Osteocyte (in vitro differentiated cells): Measurements from ENCODE around the gene COL23A1. TPM values are rescaled to one million over a fixed set of nuclear protein-coding genes. Genes with fewer than 3 reads are reported as not detected.
A peak's percentile ranks its signal among the peaks of the same experiment; 100 is the strongest.
"Not testable (repeated sequence)": the region's sequence is repeated elsewhere in the genome, so short reads cannot be mapped to it uniquely, and the experiment has no call there.

Experiments used
- DNase-seq: peaks from one replicate; pipeline ENCODE4 v3.0.0; 2021; ENCODE audit warnings: mixed read lengths; ENCODE audit not compliant: unreplicated experiment; ENCODE audit errors: extremely low spot score
- H3K27ac Mint-ChIP-seq: one replicate; pipeline ENCODE4 v1.8.0; 2021; ENCODE audit warnings: mild to moderate bottlenecking, mixed read lengths; ENCODE audit not compliant: unreplicated experiment
- H3K27me3 Mint-ChIP-seq: one replicate; pipeline ENCODE4 v1.8.0; 2021; ENCODE audit warnings: mixed read lengths; ENCODE audit not compliant: unreplicated experiment
- H3K36me3 Mint-ChIP-seq: one replicate; pipeline ENCODE4 v1.8.0; 2021; ENCODE audit warnings: mixed read lengths; ENCODE audit not compliant: unreplicated experiment
- H3K4me1 Mint-ChIP-seq: one replicate; pipeline ENCODE4 v1.8.0; 2021; ENCODE audit warnings: mixed read lengths; ENCODE audit not compliant: unreplicated experiment
- H3K4me3 Mint-ChIP-seq: one replicate; pipeline ENCODE4 v1.8.0; 2021; ENCODE audit warnings: mild to moderate bottlenecking, moderate library complexity, mixed read lengths; ENCODE audit not compliant: unreplicated experiment
- H3K9me3 Mint-ChIP-seq: one replicate; pipeline ENCODE4 v1.8.0; 2021; ENCODE audit warnings: mixed read lengths; ENCODE audit not compliant: unreplicated experiment
- total RNA-seq: library from RNA; stranded (reverse); gene quantifications from 2 replicates; pipeline ENCODE4 v1.2.1, GENCODE V29; 2021
- TF ChIP-seq, protein P1 (sequence below): fragments of 200-600 bp; sonication (generic); IDR thresholded peaks from 2 replicates; pipeline ENCODE4 v1.5.0; 2021; ENCODE audit warnings: antibody characterized with exemption, mild to moderate bottlenecking, moderate library complexity

Gene COL23A1
- total RNA-seq, 1 donor from 2014 or later: not detected

DNA sequence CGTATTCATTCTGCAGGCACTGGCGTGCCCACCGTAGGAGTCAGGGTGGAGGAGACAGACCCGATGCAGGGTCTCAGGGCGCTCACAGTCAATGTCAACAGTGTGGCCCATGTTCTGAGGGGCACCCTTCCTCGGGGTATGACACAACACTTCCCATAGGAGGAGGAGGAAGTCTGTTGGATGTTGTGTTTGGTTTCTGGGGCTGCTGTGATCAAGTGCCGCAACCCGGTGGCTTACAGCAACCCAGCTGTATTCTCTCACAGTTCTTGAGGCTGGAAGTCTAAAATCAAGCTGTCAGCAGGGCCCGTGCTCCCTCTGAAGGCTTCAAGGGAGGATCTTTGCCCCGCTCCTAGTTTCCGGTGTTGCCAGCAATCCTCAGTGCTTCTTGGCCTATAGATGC is 391.5 kb downstream of the COL23A1 start:
- H3K9me3 Mint-ChIP-seq: no peaks in the 10 kb centered on the region
- DNase-seq: no peak
- H3K4me1 Mint-ChIP-seq: peaks cover 24% of the 10 kb centered on the region
- H3K27ac Mint-ChIP-seq: no peak overlapping the region
- H3K27me3 Mint-ChIP-seq: peaks cover 3% of the 10 kb centered on the region
- TF ChIP-seq, protein P1, sequence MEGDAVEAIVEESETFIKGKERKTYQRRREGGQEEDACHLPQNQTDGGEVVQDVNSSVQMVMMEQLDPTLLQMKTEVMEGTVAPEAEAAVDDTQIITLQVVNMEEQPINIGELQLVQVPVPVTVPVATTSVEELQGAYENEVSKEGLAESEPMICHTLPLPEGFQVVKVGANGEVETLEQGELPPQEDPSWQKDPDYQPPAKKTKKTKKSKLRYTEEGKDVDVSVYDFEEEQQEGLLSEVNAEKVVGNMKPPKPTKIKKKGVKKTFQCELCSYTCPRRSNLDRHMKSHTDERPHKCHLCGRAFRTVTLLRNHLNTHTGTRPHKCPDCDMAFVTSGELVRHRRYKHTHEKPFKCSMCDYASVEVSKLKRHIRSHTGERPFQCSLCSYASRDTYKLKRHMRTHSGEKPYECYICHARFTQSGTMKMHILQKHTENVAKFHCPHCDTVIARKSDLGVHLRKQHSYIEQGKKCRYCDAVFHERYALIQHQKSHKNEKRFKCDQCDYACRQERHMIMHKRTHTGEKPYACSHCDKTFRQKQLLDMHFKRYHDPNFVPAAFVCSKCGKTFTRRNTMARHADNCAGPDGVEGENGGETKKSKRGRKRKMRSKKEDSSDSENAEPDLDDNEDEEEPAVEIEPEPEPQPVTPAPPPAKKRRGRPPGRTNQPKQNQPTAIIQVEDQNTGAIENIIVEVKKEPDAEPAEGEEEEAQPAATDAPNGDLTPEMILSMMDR: no peak
- no peak overlapping the region for H3K4me3 Mint-ChIP-seq
- H3K36me3 Mint-ChIP-seq: no peaks in the 10 kb centered on the region

DNA sequence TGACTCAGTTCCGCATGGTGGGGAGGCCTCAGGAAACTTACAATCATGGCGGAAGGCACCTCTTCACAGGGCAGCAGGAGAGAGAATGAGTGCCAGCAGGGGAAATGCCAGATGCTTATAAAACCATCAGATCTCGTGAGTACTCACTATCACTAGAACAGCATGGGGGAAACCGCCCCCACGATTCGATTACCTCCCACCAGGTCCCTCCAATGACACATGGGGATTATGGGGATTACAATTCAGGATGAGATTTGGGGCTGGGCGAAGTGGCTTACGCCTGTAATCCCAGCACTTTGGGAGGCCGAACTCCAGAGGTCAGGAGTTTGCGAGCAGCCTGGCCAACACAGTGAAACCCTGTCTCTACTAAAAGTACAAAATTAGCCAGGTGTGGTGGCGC is 392.0 kb downstream of the COL23A1 start:
- DNase-seq, H3K4me3 Mint-ChIP-seq, H3K9me3 Mint-ChIP-seq, H3K27me3 Mint-ChIP-seq, H3K36me3 Mint-ChIP-seq, H3K27ac Mint-ChIP-seq: not testable (repeated sequence)
- peaks cover 26% of the 10 kb centered on the region for H3K4me1 Mint-ChIP-seq

DNA sequence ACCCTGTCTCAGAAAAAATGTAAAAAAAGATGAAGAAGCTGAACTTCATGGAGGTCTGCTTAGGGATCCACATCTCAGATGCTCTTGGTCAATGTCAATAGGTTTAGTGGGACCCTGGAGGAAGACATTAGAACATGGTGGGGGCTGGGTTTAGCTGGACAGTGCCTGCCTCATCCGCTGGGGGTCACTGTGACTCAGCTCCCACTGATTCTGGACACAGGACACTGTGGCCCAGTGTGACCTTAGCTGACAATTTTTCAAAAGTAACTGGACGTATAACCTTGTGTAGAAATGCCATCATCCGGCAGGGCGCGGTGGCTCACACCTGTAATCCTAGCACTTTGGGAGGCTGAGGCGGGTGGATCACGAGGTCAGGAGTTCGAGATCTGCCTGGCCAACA is 393.2 kb downstream of the COL23A1 start:
- Mint-ChIP-seq H3K4me1 (peaks cover 26% of the 10 kb centered on the region), H3K27ac (no peak overlapping the region), H3K9me3 (peaks cover 3% of the 10 kb centered on the region), H3K4me3 (no peak overlapping the region), H3K27me3 (peaks cover 9% of the 10 kb centered on the region), H3K36me3 (peaks cover 2% of the 10 kb centered on the region)
- TF ChIP-seq, protein P1: peak; percentile 29
- DNase-seq: no peak

DNA sequence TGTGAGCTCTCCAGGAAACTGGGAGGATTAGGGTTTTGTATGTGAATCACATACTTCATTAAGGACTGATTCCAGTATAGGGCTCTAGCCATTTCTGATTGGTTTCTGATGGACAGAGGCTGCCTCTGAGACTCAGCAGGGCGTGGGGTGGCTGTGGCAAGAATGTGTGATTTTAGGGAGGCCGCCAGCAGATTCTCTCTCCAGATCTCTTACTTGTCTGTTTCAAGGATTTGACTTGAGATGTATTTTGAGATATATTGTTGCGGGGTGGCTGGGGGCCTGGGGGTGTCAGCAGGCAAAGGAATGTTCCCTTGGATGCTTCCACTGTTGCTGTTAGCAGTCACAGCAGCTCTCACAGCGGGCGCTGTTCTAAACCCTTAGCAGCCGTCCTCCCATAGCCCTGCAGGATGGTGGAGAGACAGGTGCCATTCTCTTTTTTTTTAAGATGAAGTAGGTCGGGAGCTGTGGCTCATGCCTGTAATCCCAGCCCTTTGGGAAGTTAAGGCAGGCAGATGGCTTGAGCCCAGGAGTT is 393.8 kb downstream of the COL23A1 start:
- no peak for DNase-seq
- H3K27me3 Mint-ChIP-seq: peaks cover 9% of the 10 kb centered on the region
- peaks cover 2% of the 10 kb centered on the region for H3K36me3 Mint-ChIP-seq
- H3K4me1 Mint-ChIP-seq: peaks cover 26% of the 10 kb centered on the region
- no peak overlapping the region for H3K4me3 Mint-ChIP-seq
- TF ChIP-seq, protein P1: no peak
- no peak overlapping the region for H3K27ac Mint-ChIP-seq
- H3K9me3 Mint-ChIP-seq: peaks cover 3% of the 10 kb centered on the region

DNA sequence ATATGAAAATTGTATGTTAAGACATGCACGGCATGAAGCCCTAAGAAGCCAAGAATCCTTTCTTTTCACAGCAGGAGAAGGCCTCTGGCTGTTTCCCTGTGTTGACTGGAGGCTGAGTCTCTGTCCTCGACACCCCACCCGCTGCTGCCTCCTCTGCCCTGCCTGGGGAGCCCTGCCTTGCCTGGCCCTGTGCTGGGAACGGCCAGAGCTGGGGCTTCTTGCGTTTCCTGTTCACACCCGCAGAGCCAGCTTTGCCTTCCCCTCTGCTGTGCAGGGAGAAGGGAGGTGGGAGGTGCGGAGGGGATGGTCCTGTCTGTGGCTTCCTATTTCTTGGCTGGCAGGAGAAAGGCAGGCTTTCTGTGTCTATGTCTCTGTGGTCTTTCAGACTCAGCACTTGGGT is 396.2 kb downstream of the COL23A1 start:
- TF ChIP-seq, protein P1: no peak
- Mint-ChIP-seq H3K36me3 (peaks cover 2% of the 10 kb centered on the region), H3K4me1 (peaks cover 13% of the 10 kb centered on the region), H3K9me3 (peaks cover 3% of the 10 kb centered on the region), H3K4me3 (no peak overlapping the region), H3K27me3 (peaks cover 11% of the 10 kb centered on the region), H3K27ac (no peak overlapping the region)
- DNase-seq: no peak
